WTC11 (cell line): ENCODE results near the gene DOCK1. TPM values are rescaled to one million over a fixed set of nuclear protein-coding genes. Genes with fewer than 3 reads are reported as not detected.

ENCODE experiments used
- ATAC-seq: fragments of 200-7000 bp; cut with Tn5 transposase; 2 replicates; pipeline ENCODE4 v1.10.0; 2021; ENCODE audit warnings: mild to moderate bottlenecking, moderate library complexity
- CTCF ChIA-PET: fragments of 300-600 bp; sonication (Branson Sonifier 250); formaldehyde crosslinking; loops from one replicate; lab custom pipeline; 2021; ENCODE audit warnings: antibody characterized with exemption; lab: Charles Lee
- POLR2A ChIA-PET: fragments of 350-600 bp; sonication (Branson Sonifier 250); formaldehyde crosslinking; loops from one replicate; lab custom pipeline; 2021; ENCODE audit warnings: antibody characterized with exemption; lab: Charles Lee
- DNase-seq: peaks from one replicate; pipeline ENCODE4 v3.0.0; 2021; ENCODE audit warnings: low spot score
- H3K27ac Mint-ChIP-seq: 2 replicates; pipeline ENCODE4 v1.8.0; 2021; ENCODE audit warnings: mixed read lengths
- H3K27me3 Mint-ChIP-seq: 2 replicates; pipeline ENCODE4 v1.8.0; 2021; ENCODE audit warnings: low read depth, mild to moderate bottlenecking, moderate library complexity, mixed read lengths
- H3K36me3 Mint-ChIP-seq: 2 replicates; pipeline ENCODE4 v1.8.0; 2021; ENCODE audit warnings: mixed read lengths
- H3K4me1 Mint-ChIP-seq: 2 replicates; pipeline ENCODE4 v1.8.0; 2022; ENCODE audit warnings: mixed read lengths
- H3K4me3 Mint-ChIP-seq: 2 replicates; pipeline ENCODE4 v1.8.0; 2021; ENCODE audit warnings: mild to moderate bottlenecking, moderate library complexity, mixed read lengths
- H3K9me3 Mint-ChIP-seq: 2 replicates; pipeline ENCODE4 v1.8.0; 2021; ENCODE audit warnings: mixed read lengths
- E2F1 ChIP-seq: sonication (generic); formaldehyde crosslinking; IDR thresholded peaks from 2 replicates; pipeline ENCODE4 v1.8.0; 2022; ENCODE audit warnings: mild to moderate bottlenecking, missing genetic modification reagents
- FOXK1 ChIP-seq: sonication (generic); formaldehyde crosslinking; IDR thresholded peaks from 2 replicates; pipeline ENCODE4 v1.8.0; 2022; ENCODE audit warnings: mild to moderate bottlenecking, moderate library complexity, missing genetic modification reagents
- FOXP4 ChIP-seq: sonication (generic); formaldehyde crosslinking; IDR thresholded peaks from 2 replicates; pipeline ENCODE4 v1.8.0; 2022; ENCODE audit warnings: mild to moderate bottlenecking, missing genetic modification reagents
- GABPB1 ChIP-seq: sonication (generic); formaldehyde crosslinking; IDR thresholded peaks from 2 replicates; pipeline ENCODE4 v1.8.1; 2023; ENCODE audit warnings: mild to moderate bottlenecking, missing genetic modification reagents
- GRHL2 ChIP-seq: fragments of 250-450 bp; sonication (Bioruptor Pico); IDR thresholded peaks from 2 replicates; pipeline ENCODE4 v1.8.0; 2022; ENCODE audit warnings: mild to moderate bottlenecking, moderate library complexity; ENCODE audit not compliant: insufficient replicate concordance, severe bottlenecking
- GTF2I ChIP-seq: fragments of 250-450 bp; sonication (Bioruptor Pico); conservative IDR thresholded peaks from 2 replicates; pipeline ENCODE4 v1.4.0; 2021; ENCODE audit warnings: mild to moderate bottlenecking
- NFATC4 ChIP-seq: fragments of 250-450 bp; sonication (Bioruptor Pico); IDR thresholded peaks from 2 replicates; pipeline ENCODE4 v1.9.0; 2021; ENCODE audit warnings: mild to moderate bottlenecking
- OVOL2 ChIP-seq: fragments of 250-450 bp; sonication (Bioruptor Pico); IDR thresholded peaks from 2 replicates; pipeline ENCODE4 v1.9.0; 2021; ENCODE audit warnings: mild to moderate bottlenecking, borderline replicate concordance
- PREB ChIP-seq: sonication (generic); formaldehyde crosslinking; IDR thresholded peaks from 2 replicates; pipeline ENCODE4 v1.8.1; 2022; ENCODE audit warnings: mild to moderate bottlenecking, missing genetic modification reagents, moderate library complexity, borderline replicate concordance
- PRRX2 ChIP-seq: fragments of 250-450 bp; sonication (Bioruptor Pico); IDR thresholded peaks from 2 replicates; pipeline ENCODE4 v1.8.0; 2021; ENCODE audit warnings: mild to moderate bottlenecking
- SMAD3 ChIP-seq: sonication (generic); formaldehyde crosslinking; IDR thresholded peaks from 2 replicates; pipeline ENCODE4 v1.8.0; 2022; ENCODE audit warnings: missing genetic modification reagents, mild to moderate bottlenecking, borderline replicate concordance
- SMAD4 ChIP-seq: sonication (generic); formaldehyde crosslinking; IDR thresholded peaks from 2 replicates; pipeline ENCODE4 v1.8.0; 2022; ENCODE audit warnings: mild to moderate bottlenecking, missing genetic modification reagents
- TEAD1 ChIP-seq: sonication (generic); formaldehyde crosslinking; IDR thresholded peaks from 2 replicates; pipeline ENCODE4 v1.8.0; 2022; ENCODE audit warnings: mild to moderate bottlenecking, missing genetic modification reagents
- ZNF121 ChIP-seq: sonication (generic); formaldehyde crosslinking; IDR thresholded peaks from 2 replicates; pipeline ENCODE4 v1.8.0; 2023; ENCODE audit warnings: missing genetic modification reagents
- ZNF263 ChIP-seq: sonication (generic); formaldehyde crosslinking; IDR thresholded peaks from 2 replicates; pipeline ENCODE4 v1.8.1; 2022; ENCODE audit warnings: low read depth, mild to moderate bottlenecking, moderate library complexity, missing genetic modification reagents
- ZNF317 ChIP-seq: sonication (generic); formaldehyde crosslinking; IDR thresholded peaks from 2 replicates; pipeline ENCODE4 v1.8.1; 2023; ENCODE audit warnings: low read depth, mild to moderate bottlenecking, moderate library complexity, missing genetic modification reagents, borderline replicate concordance
- ZNF416 ChIP-seq: fragments of 250-450 bp; sonication (Bioruptor Pico); IDR thresholded peaks from 2 replicates; pipeline ENCODE4 v1.9.0; 2021; ENCODE audit warnings: mild to moderate bottlenecking, inconsistent platforms
- ZNF423 ChIP-seq: fragments of 250-450 bp; sonication (Bioruptor Pico); IDR thresholded peaks from 2 replicates; pipeline ENCODE4 v2.1.2; 2022; ENCODE audit warnings: mild to moderate bottlenecking, moderate library complexity
- total RNA-seq: library from RNA; stranded (reverse); gene quantifications from 3 replicates; pipeline ENCODE4 v1.2.3, GENCODE V29; 2021
- TF ChIP-seq, protein P1 (sequence below): fragments of 250-450 bp; sonication (Bioruptor Pico); IDR thresholded peaks from 2 replicates; pipeline ENCODE4 v2.1.2; 2022; ENCODE audit warnings: mild to moderate bottlenecking, moderate library complexity
- TF ChIP-seq, protein P2 (sequence below): sonication (generic); formaldehyde crosslinking; IDR thresholded peaks from 2 replicates; pipeline ENCODE4 v1.8.1; 2022; ENCODE audit warnings: low read depth, missing genetic modification reagents, borderline replicate concordance
- TF ChIP-seq, protein P3 (sequence below): sonication (generic); formaldehyde crosslinking; IDR thresholded peaks from 2 replicates; pipeline ENCODE4 v1.8.1; 2023; ENCODE audit warnings: mild to moderate bottlenecking, missing genetic modification reagents, moderate library complexity
- TF ChIP-seq, protein P4 (sequence below): sonication (generic); formaldehyde crosslinking; IDR thresholded peaks from 2 replicates; pipeline ENCODE4 v1.8.0; 2022; ENCODE audit warnings: missing genetic modification reagents

DOCK1 gene
- total RNA-seq, 1 experiment from 2014 or later: 52.1 TPM

DNA sequence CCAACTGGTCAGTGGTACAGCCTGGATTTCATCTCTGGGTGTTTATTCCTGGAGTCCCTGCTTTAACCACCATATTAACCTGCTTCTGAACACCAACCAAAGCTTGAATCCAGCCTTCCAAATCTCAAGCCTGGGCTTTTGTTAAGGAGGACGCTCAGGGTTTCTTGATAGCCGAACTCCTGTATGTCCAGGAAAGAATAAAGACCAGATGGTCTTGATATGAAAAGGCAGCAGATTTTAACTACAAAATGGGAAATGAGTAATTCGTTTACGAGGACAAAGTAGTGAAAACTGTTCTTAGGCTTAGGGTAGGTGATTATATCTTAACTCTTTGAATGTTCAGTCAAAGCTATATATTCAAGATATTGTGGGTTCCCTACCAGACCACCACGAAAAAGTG, 420.3 kb downstream of the DOCK1 start:
- Mint-ChIP-seq H3K36me3 (peaks cover 2% of the 10 kb centered on the region; the same call in 1 of the 2 replicates), H3K4me1 (no peaks in the 10 kb centered on the region)

GRCh38 chr10:127326883-127327282, 421.7 kb downstream of the DOCK1 start:
- TF ChIP-seq GTF2I (CRISPR knock-in tag): no peak
- TF ChIP-seq NFATC4 (CRISPR knock-in tag): no peak
- no peak for TF ChIP-seq SMAD3
- TF ChIP-seq OVOL2: no peak
- no peak for TF ChIP-seq FOXK1 (CRISPR knock-in tag)
- TF ChIP-seq ZNF423 (CRISPR knock-in tag): no peak
- no peak for TF ChIP-seq ZNF416 (CRISPR knock-in tag)
- no peak for TF ChIP-seq PRRX2 (CRISPR knock-in tag)
- no peak for TF ChIP-seq TEAD1
- TF ChIP-seq PREB (CRISPR knock-in tag): no peak
- TF ChIP-seq ZNF317 (CRISPR knock-in tag): no peak
- TF ChIP-seq ZNF121: no peak
- no peak for TF ChIP-seq FOXP4 (CRISPR knock-in tag)
- H3K36me3 Mint-ChIP-seq: peaks cover 2% of the 10 kb centered on the region; the same call in 1 of the 2 replicates
- 0 out of 2 replicates have a peak, but pooled peaks cover 10% of the 10 kb centered on the region for H3K9me3 Mint-ChIP-seq
- no peak overlapping the region for H3K4me3 Mint-ChIP-seq
- H3K4me1 Mint-ChIP-seq: no peaks in the 10 kb centered on the region
- no peak for ATAC-seq
- DNase-seq: no peak
- H3K27me3 Mint-ChIP-seq: no peaks in the 10 kb centered on the region
- no peak overlapping the region for H3K27ac Mint-ChIP-seq
- ChIA-PET CTCF (no interaction called here), POLR2A (no interaction called here)

More for the DNA sequence above, 420.3 kb downstream of the DOCK1 start:
- TF ChIP-seq ZNF263 (CRISPR knock-in tag) (no peak), GABPB1 (CRISPR knock-in tag) (no peak), E2F1 (CRISPR knock-in tag) (no peak), SMAD4 (CRISPR knock-in tag) (no peak), ZNF121 (no peak), GRHL2 (CRISPR knock-in tag) (no peak)
- TF ChIP-seq, protein P1, sequence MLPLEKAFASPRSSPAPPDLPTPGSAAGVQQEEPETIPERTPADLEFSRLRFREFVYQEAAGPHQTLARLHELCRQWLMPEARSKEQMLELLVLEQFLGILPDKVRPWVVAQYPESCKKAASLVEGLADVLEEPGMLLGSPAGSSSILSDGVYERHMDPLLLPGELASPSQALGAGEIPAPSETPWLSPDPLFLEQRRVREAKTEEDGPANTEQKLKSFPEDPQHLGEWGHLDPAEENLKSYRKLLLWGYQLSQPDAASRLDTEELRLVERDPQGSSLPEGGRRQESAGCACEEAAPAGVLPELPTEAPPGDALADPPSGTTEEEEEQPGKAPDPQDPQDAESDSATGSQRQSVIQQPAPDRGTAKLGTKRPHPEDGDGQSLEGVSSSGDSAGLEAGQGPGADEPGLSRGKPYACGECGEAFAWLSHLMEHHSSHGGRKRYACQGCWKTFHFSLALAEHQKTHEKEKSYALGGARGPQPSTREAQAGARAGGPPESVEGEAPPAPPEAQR: no peak
- TF ChIP-seq, protein P2, sequence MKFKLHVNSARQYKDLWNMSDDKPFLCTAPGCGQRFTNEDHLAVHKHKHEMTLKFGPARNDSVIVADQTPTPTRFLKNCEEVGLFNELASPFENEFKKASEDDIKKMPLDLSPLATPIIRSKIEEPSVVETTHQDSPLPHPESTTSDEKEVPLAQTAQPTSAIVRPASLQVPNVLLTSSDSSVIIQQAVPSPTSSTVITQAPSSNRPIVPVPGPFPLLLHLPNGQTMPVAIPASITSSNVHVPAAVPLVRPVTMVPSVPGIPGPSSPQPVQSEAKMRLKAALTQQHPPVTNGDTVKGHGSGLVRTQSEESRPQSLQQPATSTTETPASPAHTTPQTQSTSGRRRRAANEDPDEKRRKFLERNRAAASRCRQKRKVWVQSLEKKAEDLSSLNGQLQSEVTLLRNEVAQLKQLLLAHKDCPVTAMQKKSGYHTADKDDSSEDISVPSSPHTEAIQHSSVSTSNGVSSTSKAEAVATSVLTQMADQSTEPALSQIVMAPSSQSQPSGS (CRISPR knock-in tag): no peak
- TF ChIP-seq, protein P3, sequence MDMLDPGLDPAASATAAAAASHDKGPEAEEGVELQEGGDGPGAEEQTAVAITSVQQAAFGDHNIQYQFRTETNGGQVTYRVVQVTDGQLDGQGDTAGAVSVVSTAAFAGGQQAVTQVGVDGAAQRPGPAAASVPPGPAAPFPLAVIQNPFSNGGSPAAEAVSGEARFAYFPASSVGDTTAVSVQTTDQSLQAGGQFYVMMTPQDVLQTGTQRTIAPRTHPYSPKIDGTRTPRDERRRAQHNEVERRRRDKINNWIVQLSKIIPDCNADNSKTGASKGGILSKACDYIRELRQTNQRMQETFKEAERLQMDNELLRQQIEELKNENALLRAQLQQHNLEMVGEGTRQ: no peak
- TF ChIP-seq, protein P4, sequence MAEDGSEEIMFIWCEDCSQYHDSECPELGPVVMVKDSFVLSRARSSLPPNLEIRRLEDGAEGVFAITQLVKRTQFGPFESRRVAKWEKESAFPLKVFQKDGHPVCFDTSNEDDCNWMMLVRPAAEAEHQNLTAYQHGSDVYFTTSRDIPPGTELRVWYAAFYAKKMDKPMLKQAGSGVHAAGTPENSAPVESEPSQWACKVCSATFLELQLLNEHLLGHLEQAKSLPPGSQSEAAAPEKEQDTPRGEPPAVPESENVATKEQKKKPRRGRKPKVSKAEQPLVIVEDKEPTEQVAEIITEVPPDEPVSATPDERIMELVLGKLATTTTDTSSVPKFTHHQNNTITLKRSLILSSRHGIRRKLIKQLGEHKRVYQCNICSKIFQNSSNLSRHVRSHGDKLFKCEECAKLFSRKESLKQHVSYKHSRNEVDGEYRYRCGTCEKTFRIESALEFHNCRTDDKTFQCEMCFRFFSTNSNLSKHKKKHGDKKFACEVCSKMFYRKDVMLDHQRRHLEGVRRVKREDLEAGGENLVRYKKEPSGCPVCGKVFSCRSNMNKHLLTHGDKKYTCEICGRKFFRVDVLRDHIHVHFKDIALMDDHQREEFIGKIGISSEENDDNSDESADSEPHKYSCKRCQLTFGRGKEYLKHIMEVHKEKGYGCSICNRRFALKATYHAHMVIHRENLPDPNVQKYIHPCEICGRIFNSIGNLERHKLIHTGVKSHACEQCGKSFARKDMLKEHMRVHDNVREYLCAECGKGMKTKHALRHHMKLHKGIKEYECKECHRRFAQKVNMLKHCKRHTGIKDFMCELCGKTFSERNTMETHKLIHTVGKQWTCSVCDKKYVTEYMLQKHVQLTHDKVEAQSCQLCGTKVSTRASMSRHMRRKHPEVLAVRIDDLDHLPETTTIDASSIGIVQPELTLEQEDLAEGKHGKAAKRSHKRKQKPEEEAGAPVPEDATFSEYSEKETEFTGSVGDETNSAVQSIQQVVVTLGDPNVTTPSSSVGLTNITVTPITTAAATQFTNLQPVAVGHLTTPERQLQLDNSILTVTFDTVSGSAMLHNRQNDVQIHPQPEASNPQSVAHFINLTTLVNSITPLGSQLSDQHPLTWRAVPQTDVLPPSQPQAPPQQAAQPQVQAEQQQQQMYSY (CRISPR knock-in tag): no peak
- POLR2A ChIA-PET: interaction anchor here (0.6 kb wide), 2 partner anchors 29 to 304 kb away, joined by 3 read pairs; no protein-coding TSS in a partner anchor
- Mint-ChIP-seq H3K9me3 (0 out of 2 replicates have a peak, but pooled peaks cover 5% of the 10 kb centered on the region), H3K27me3 (no peaks in the 10 kb centered on the region), H3K4me3 (no peak overlapping the region), H3K27ac (no peak overlapping the region)
- DNase-seq (no peak), ATAC-seq (no peak)
- CTCF ChIA-PET: no interaction called here
